ENCODE data around the gene ANKRD27.

DNA sequence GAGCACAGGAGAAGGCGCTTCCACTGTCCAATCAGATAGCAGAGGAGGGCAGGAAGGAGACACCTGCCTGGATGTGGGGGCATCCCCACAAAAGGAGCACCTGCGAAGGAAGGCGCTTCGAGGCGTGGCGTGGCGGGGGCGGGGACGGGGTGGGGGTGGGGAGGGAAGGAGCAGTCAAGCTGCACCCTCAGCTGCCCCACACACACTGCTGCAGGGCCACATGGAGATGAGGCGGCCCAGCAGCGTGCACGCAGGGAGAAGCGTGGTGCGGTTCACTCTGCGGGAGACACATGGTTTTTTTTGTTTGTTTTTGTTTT lies 21.4 kb downstream of the ANKRD27 start:
- no peak for TF ChIP-seq POLR2A (IDR thresholded peaks at IDR 0.05)
- TF ChIP-seq, protein P1, sequence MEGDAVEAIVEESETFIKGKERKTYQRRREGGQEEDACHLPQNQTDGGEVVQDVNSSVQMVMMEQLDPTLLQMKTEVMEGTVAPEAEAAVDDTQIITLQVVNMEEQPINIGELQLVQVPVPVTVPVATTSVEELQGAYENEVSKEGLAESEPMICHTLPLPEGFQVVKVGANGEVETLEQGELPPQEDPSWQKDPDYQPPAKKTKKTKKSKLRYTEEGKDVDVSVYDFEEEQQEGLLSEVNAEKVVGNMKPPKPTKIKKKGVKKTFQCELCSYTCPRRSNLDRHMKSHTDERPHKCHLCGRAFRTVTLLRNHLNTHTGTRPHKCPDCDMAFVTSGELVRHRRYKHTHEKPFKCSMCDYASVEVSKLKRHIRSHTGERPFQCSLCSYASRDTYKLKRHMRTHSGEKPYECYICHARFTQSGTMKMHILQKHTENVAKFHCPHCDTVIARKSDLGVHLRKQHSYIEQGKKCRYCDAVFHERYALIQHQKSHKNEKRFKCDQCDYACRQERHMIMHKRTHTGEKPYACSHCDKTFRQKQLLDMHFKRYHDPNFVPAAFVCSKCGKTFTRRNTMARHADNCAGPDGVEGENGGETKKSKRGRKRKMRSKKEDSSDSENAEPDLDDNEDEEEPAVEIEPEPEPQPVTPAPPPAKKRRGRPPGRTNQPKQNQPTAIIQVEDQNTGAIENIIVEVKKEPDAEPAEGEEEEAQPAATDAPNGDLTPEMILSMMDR (IDR thresholded peaks at IDR 0.05), result no peak
